Measurements from ENCODE around the gene AMBP.

The AMBP gene

DNA sequence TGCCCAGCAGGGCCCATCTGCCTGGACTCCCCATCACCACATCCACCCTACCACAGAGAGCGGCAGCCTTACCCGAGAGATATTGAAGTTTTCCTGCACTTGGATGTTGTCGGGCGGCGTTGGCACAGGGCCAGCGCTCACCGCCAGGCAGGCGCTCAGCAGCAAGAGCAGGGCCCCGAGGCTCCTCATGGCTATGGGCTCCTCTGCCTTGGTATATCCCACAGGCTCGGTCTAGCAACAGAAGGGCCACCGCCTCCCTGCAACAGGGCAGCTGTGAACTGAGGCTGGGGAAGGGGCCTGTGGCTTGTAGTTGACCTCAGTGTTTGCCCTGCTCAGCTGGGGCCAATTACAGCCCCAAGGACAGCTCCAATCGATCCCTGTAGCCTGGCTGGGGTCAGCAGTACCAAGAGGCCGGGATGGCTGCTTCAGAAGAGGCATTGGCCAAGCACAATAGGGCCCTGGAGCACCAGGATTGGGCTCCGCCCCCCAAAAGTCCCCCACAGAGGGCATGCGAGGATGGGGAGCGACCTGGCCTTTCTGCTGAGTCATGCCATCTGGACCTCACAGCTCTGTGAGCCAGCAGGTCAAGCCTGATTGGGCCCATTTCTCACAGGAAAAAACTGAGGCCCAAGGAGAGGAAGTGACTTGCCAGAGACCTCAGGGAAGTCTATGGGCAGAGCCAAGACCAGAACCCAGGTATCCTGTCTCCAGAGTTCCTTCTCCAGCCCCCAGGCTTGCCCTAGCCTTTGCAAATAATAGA lies at the start of gene AMBP:
Gene AMBP (minus strand): TSS at position 280 of the 760 bp plus-strand sequence. CDS start 91 bp downstream, at position 189.
- no peak for DNase-seq

DNA sequence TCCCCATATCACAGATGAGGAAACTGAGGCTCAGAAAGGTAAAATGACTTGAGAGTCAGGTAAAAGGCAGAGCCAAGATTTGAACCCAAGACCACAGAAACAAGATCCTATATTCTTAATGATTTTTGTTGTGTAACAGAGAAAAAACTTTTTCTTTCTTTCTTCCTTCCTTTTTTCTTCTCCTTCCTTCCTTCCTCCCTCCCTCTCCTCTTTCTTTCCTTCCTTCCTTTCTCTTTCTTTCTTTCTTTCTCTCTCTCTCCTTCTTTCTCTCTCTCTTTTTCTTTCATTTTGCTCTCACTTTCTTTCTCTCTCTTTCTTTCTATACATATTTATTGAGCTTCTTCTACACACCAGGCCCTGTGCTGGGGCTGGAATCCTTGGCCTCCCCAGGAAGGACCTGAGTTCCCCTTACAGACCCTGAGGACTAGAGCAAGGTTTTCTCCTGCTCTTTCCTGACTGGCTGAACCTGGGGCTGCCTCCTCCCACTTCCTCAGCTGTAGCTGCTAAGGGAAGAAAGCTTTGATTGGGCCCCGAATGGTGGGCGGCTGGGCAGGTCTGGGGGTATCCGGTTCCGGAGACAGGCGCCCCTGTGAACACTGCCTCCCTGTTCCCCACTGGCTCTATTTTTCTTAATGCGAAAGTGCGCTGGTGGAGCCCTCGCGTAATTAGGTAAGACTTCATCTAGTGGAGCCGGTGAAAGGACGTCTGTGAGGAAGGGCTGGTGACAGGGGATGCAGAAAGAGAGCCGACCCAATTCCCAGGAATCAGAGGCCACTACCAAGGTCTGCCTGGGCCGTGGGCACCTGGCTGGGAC lies 48.4 kb upstream of the AMBP start:
- no peak for DNase-seq

DNA sequence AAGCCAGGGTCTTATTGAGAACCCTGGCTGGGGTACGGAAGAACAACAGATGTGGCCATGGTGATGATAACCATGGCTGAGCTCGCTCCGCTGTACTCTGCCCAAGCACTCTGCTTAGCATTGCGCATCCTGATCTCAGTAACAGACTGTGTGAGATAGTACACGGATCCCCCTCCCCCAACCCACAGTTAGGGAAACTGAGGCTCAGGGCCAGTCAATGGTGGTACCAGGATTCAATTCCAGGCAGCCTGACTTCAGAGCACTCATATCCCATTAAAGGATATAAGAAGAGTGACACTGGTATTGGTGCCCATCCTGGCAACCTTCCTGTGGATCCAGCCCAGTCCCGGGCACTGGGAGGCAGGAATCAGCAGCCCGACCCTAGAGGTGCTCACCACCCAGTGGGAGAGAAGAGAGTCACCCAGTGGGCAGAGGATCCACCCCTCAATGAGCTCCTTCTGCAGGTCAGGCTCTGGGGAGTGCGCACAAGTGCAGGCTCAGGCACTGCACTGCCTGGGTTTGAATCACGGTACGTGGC lies 47.4 kb upstream of the AMBP start:
- DNase-seq: no peak

DNA sequence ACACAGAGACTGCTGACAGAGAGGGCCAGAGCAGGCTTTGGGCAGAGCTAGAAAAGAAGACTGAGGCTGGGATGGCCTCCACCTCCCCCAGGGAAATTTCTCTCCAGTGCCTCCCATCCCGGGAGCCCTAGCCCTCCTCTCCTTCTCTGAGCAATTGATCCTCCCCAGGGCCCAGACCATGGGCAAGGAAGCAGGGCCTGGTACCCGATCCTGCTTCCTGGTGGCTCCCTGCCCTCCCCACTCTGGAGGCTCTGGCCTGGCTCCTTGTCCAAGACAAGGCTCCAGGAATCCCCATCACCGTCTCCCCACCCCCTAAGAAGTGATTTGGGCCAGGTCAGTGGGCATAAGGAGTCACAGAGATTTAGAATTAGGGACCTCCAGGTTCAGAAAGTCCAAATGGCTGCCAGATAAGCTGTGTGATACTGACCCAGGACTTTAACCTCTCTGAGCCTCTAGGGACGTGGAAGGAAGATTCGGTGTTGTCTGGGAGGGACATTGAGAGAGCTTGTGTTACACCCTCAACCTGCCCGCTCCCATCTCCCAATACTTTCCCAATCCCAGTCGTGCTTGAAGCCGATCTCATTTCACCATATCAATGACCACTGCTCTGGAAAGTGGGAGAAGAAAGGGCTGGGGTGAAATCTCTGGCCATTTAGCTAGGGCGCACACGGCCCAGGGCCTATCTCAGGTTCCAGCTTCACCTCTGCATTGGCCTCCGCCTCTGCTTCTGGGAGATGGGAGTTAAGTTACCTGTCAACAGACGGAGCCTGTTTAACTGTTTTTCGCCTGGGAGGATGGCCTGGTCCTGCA lies 46.8 kb upstream of the AMBP start:
- no peak for DNase-seq

DNA sequence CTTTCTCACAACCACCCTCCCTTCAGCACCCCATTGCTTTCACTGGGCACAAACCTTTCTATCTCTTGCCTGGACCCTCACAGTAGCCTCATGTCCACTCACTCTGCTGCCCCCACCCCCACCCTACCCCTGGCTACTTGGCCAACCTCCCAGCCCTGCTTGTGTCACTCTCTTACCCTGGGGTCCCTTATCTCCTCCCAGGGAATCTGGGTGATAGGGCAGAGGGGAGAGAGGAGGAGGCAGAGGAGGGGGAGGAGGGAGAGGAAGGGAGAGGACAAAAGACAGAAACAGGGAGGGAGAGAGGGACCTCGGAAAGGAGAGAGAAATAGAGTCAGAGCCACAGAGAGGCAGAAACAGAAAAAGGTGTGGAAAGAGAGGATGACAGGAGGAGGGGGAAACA lies 46.0 kb upstream of the AMBP start:
- no peak for DNase-seq

DNA sequence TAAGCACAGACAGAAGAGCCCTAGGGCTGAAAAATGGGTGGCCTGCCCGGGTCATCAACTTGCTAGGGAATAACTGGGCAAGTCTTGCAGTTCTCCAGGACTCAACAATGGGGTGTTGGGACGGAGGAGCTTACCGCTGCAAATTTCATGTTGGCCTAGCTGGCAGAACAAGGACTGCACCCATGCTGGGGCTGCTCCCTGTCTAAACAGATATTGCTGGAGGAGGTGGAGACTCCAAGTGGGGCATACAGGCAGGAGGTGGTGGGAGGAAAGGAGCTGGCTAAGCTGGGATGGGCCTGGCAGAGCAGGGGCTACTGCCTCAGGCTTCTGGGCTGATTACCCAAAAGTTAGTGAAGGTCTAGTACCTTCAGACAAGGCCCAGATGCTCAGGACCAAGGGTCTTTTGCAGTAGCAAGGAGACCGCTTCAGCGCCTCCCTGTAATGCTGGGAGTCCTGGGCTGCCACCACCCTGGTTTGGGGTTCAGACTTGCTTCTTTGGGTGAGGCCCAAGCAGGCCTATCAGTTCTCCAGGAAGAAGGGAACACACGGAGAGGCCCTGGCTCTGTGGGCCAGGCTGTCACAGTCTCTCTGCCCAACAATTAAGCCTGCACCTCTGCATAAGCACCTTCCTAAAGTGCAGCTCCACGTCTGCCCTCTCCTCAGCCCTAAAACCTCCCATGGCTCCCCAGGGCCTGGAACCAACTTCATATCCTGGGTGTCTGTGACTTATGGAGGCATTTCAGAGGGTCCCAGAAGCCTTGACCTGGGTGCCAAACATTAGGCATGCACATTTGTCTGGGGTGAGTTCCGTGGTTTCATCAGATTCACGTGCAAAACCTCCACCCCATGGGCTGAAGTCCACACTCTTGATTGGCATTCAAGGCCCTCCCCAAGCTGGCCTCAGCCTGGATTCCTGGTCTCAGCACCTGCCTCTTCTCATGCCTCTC lies 45.2 kb upstream of the AMBP start:
- DNase-seq: no peak

DNA sequence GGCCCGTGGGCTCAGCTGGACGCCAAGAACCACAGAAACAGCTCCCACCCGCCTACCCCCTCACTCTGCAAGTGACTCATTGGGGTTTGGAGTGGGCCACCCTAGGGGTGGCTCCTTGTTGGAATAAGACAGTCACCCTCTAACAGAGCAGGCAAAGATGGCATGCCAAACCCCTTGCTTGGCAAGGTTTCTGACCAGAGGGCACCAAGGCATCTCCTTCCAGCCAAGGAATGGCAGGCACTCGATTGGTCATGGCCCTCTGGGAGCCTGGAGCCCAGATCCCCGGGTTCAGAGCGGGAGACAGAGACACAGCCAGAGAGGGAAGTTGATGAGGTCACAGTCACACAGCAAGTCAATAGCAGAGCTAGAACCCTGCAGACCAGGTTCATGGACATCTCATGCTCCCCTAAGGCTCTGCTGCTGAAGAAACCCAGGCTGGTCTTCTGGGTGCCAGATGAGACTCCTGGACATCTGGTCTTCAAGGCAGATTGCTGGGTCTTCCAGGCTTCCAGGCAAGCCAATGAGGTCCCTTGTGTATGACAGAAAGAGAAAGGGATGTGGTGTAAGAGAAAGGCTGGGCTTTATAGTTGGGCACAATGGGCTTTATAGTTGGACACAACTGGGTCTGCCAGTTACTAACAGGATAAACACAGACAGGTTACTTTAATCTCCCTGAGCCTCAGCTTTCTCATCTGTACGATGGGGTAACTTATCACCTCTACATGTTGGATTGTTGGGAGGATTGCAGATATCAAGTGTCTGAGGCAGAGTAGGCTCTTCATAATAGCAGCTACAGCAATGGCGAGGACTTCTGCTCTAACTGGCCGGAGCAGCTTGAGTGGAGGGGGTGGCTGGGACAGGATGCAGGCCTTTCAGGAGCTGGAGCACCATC lies 44.3 kb upstream of the AMBP start:
- DNase-seq: no peak

DNA sequence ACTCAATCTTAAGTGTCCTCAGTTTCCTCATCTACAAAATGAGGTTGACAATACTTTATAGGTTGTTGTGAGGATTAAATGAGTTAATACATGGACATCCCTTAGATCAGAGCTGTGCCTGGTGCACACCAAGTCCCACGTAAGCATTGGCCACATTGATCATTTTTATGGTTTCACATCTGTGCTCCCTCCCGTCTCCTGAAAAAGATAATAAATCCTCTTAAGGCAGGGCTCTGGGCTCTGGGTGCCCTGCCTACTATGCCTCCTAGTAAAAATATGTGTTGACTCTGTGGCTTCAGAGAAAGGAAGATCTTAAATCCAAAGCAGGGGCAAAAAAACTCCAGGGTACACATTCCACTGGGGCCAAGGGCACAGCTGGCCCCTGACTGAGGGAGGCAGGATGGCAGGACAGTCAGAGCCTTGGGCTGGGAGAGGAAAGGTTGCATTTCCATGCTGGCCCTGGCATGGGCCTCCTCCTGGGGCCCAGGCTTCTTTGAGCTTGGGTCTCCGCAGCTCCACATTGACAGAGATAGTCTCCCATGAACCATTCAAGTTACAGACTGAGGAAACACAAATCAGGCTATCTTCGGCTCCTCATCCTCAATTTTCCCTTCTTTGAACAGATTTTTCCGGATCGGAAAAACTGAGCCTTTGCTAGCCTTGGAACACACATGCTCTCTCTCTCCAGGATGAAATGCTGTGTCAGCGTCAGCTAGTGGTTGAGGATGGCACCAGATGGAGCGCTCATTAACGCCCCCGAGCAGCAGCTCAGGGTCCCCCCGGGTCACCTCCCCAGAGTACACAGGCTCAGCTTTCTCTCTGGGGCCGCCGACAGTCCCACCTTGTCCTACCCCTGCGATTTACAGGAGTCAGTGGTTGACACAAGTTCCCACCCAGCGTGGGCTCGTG lies 43.4 kb upstream of the AMBP start:
- no peak for DNase-seq

DNA sequence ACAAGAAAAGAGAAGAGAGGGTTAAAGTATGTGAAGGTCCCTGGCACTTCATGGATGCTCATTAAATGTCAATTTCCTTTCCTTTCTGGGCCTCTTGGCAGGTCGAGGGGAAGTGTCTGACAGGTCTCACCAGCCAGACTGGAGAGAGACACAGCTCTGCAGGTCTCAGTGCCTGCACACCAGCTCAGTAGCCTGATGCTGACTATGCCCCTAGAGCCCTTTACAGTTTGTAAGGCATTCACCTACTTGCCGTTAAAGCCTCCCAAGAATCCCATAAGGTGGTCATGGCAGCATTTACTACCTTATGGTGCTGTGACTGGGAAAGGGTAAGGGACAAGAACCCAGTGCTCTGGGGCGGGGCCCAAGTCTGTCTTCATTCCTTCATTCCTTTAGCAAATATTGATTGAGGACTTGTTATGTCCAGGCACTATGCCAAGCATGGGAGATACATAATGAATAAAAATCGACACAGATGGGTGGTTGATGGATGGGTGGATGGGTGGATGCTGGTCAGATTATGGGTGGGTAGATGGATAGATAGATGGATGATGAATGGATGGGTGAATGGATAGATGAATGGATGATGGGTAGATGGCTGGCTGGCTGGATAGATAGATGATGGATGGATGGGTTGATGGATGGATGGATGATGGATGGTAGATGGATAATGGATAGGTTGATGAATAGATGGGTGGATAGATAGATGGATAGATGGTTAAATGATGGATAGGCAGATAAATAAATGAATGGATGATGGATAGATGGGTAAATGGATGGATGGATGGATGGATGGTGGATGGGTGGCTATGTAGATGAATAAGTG lies 42.3 kb upstream of the AMBP start:
- no peak for DNase-seq

DNA sequence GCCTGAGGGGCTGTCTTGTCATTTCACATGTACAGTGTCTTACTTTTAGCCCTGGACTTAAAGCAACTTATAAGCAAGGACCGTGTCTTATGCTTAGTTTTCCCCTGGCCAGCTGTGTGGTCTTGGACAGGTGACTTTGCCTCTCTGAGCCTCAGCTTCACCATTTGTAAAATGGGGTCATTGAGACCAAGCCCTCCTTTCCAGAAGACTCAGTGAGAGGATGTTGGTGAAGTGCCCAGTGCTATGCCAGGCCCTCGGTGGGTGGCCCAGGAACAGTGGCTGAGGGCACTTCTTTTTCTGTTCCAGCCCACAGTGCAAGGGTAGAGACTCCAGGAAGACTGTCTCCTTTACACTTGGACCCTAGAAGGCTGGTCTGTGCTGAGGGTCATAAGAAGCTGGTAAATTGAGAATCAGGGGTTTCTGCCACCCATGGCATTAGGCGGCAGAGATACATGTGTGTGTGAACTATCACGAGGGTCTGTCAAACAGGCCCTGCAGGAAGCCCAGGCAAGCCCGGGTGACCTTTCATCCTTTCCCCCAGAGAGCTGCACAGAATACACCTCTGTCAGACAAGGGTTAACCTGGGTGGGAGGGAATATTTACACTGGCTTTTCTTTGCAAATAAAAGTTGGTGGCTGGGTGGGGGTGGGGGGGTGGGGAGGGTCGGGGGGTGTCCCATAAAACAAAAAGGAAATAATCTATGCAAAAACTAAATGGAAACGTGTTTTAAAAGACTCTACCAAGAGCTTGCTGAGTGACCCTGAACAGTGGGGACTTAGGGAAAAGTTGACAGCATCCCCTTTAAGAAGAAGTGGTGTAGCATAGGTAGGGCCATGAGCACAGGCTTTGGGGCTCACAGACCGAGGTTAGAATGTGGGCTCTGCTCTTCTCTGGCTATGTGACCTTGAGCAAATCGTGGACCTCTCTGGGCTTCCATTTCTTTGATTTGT lies 41.4 kb upstream of the AMBP start:
- no peak for DNase-seq

DNA sequence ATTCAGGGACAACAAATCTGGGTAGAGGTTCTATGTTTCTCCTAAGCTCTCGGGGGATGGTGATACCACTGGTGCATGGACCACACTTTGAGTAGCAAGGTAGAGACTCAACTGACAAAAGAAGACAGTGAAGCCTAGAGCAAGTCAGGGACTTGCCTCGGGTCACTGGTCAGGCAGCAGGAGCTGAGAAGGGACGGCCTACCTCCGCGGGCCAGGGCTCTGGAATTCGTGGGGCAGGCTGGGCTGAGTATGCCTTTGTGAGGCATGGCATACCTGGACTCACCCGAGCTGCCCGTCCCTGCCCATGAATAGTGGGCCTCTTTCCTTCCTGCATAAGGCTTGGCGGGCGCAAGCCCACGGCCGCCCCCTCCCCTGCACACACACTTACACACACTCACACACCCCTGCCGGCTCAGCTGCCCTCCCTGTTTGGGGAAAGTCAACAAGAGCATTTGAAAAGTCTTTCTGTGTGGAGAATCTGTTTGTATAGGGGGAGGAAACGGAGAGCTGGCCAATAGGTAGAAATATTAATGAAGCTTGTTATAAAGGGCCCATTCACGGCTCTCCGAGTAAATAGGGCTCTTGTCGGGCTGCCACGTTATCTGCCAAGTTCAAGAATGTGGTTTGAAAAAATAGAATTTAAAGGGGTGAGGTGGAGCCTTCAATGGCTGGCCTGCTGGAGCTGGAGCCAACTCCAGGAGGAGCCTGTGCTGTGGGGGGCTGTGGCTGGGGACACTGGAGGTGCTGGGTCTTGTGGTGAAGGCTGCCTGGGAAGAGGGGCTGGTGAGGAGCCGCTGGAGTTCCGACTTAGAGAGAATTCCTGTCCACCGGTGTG lies 40.1 kb upstream of the AMBP start:
- DNase-seq: peak; percentile 43

DNA sequence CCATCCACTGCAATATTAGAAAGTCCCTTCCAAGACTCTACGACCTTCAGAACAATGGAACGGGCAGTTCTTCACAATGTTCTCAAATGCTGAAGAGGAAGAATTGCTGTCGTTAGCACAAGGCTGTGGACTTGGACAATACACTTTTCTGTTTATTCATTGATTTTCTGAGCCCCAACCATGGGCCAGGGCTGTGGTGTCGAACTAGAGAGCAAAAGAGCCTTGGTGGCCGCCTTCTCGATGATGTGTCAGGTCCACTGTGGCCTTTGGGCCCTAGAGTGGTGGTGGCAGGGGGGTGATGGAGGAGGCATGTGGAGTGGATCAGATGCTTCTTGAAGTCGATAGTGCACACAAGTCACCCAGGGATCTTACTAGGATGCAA lies 39.5 kb upstream of the AMBP start:
- DNase-seq: no peak

DNA sequence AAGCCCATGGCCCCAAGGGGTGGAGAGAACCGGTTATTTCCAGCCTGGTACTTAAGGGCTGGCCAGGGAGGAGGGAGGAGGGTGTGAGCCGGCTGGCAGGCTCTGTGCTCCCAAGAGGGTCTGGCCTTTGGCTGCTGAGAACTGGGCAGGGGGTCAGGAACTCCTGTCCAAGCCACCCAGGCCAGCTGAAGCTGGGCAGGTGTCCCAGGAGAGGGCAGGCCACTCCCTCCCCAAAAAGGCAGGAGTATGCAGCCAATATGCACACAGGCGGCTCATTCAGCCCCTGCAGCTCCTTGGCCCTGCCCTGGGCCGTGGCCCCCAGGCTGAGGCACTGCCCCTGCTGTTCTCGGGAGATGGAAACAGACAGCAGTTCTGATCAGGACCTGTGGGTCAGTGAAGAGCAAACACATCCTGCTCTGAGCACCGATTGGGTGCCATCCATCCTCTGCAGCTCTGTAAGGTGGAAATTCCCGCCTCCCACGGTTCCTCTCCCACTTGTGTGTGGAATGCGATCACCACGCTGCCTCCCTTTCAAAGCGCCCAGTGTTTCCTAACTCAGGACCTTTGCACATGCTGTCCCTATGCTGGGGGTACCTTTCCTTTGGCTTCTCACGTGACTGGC lies 38.1 kb upstream of the AMBP start:
- DNase-seq: no peak

DNA sequence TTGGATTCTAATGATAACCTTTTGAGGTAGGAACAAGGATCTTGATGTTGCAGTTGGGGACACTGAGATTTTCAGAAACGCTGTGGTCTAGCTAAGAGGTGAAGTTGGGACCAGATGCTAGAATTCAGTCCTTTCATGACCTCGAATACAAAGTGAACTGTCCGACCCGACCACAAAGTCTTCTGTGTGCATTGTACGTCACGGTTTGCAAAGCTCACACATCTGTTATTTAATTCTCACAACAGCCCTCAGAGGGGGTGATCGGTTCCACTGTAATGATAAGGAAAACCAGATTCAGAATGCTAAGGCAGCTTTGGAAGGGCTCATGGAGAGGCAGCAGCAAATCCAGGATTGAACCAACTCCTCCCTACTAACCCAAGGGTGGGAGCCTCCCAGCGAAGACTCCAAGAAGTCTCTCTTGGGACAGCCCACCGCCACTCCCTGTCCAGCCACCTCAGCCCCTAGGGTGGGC lies 37.6 kb upstream of the AMBP start:
- no peak for DNase-seq

DNA sequence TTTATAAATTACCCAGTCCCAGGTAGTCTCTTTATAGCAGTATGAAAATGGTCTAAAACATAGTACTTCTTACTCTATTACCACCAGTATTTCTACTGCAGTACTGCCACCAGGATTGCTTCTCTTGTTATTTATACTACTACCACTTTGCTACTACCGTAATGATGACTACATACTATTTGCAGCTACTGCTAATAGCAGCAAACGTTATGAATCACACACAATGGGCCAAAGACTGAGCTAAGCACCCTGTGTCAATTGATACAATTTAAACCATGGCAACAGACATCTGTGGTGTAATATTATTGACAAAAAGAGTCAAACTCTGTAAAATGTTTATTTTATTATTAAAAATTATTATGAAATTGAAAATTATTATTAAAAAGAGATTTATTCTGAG lies 36.3 kb upstream of the AMBP start:
- peak; percentile 29 for DNase-seq

Data from kidney glomerular epithelial cell (primary cell).